ENCODE results near the gene VSTM4.

Gene VSTM4

GRCh38 chr10:49040601-49041000 lies 74.7 kb downstream of the VSTM4 start:
- H3K27me3 ChIP-seq (ENCODE audit: insufficient read depth, low read depth, severe bottlenecking), result peaks cover 11% of the 10 kb centered on the region
- no peak for DNase-seq
- H3K36me3 ChIP-seq, result no peaks in the 10 kb centered on the region
- no peak overlapping the region for H3K4me3 ChIP-seq (ENCODE audit: low read depth, low read length)
- H3K27ac ChIP-seq, result no peak overlapping the region
- no peaks in the 10 kb centered on the region for H3K9me3 ChIP-seq (ENCODE audit: severe bottlenecking)
- TF ChIP-seq CTCF (IDR thresholded peaks at IDR 0.05; ENCODE audit: low read depth, low read length), result no peak

- no peak overlapping the region for H3K4me3 ChIP-seq (ENCODE audit: low read depth, low read length)
- H3K9me3 ChIP-seq (ENCODE audit: severe bottlenecking), result no peaks in the 10 kb centered on the region
- peaks cover 8% of the 10 kb centered on the region for H3K27me3 ChIP-seq (ENCODE audit: insufficient read depth, low read depth, severe bottlenecking)
- no peaks in the 10 kb centered on the region for H3K36me3 ChIP-seq
- H3K27ac ChIP-seq, result no peak overlapping the region
- no peak for DNase-seq
- no peak for TF ChIP-seq CTCF (IDR thresholded peaks at IDR 0.05; ENCODE audit: low read depth, low read length)
These were observed 75.9 kb downstream of the VSTM4 start for GRCh38 chr10:49039409-49039808.

- Histone ChIP-seq H3K4me3 (ENCODE audit: low read depth, low read length) (no peak overlapping the region), H3K9me3 (ENCODE audit: severe bottlenecking) (no peaks in the 10 kb centered on the region), H3K27me3 (ENCODE audit: insufficient read depth, low read depth, severe bottlenecking) (peaks cover 8% of the 10 kb centered on the region), H3K27ac (no peak overlapping the region), H3K36me3 (no peaks in the 10 kb centered on the region)
- no peak for DNase-seq
- no peak for TF ChIP-seq CTCF (IDR thresholded peaks at IDR 0.05; ENCODE audit: low read depth, low read length)
These were observed 76.6 kb downstream of the VSTM4 start for GRCh38 chr10:49038711-49039110.

GRCh38 chr10:49037187-49037586 lies 78.1 kb downstream of the VSTM4 start:
- H3K36me3 ChIP-seq, result no peaks in the 10 kb centered on the region
- no peak for DNase-seq
- peaks cover 8% of the 10 kb centered on the region for H3K27me3 ChIP-seq (ENCODE audit: insufficient read depth, low read depth, severe bottlenecking)
- H3K9me3 ChIP-seq (ENCODE audit: severe bottlenecking), result no peaks in the 10 kb centered on the region
- no peak for TF ChIP-seq CTCF (IDR thresholded peaks at IDR 0.05; ENCODE audit: low read depth, low read length)
- no peak overlapping the region for H3K27ac ChIP-seq
- H3K4me3 ChIP-seq (ENCODE audit: low read depth, low read length), result no peak overlapping the region

GRCh38 chr10:49036638-49037037 lies 78.7 kb downstream of the VSTM4 start:
- no peak for TF ChIP-seq CTCF (IDR thresholded peaks at IDR 0.05; ENCODE audit: low read depth, low read length)
- Histone ChIP-seq H3K9me3 (ENCODE audit: severe bottlenecking) (no peaks in the 10 kb centered on the region), H3K36me3 (no peaks in the 10 kb centered on the region), H3K27ac (no peak overlapping the region), H3K4me3 (ENCODE audit: low read depth, low read length) (no peak overlapping the region), H3K27me3 (ENCODE audit: insufficient read depth, low read depth, severe bottlenecking) (peaks cover 8% of the 10 kb centered on the region)
- no peak for DNase-seq

GRCh38 chr10:49035920-49036319 lies 79.4 kb downstream of the VSTM4 start:
- Histone ChIP-seq H3K9me3 (ENCODE audit: severe bottlenecking) (no peaks in the 10 kb centered on the region), H3K36me3 (no peaks in the 10 kb centered on the region), H3K4me3 (ENCODE audit: low read depth, low read length) (no peak overlapping the region), H3K27ac (no peak overlapping the region), H3K27me3 (ENCODE audit: insufficient read depth, low read depth, severe bottlenecking) (peaks cover 8% of the 10 kb centered on the region)
- DNase-seq, result no peak
- no peak for TF ChIP-seq CTCF (IDR thresholded peaks at IDR 0.05; ENCODE audit: low read depth, low read length)

Data from WERI-Rb-1 (cell line).